ENCODE measurements around the gene HOXA4.

Gene HOXA4

DNA sequence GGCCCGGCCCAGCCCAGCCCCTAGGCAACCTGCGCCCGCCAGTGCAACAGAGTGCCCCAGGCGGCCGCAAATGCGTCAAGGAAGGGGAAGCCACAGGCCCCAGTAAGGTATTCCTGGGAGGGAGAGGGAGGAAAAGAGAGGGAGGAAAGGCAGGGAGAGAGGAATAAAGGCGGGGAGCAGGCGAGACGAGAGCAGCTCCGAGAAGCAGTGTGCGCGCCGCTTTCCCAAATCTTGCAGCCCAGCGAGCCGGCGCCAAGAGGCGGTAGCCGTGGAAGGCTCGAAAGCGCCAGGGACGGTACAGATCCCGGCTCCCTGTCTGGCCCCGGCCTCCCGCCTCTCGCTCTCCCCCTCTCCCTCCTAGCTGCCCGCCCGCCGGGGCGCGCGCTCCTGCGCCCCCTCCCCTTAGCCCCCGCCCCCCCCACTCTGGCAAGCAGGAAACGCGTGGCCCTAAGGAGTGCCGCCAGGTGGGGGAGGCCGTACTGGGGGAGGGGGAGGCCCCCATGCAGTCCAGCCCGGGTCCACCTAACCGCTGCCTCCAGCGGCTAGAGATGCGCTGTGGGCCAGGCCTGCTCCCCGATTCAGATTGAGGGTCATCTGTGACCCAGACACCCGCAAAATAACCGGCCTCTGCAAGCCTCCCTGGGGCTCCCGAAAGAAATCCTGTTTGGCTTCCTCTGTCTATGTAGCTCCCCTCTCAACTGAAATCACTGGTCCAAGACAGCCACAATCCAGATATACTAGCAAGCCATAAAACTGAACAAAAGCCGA lies 39.3 kb upstream of the HOXA4 start:
- FAIRE-seq: no peak

DNA sequence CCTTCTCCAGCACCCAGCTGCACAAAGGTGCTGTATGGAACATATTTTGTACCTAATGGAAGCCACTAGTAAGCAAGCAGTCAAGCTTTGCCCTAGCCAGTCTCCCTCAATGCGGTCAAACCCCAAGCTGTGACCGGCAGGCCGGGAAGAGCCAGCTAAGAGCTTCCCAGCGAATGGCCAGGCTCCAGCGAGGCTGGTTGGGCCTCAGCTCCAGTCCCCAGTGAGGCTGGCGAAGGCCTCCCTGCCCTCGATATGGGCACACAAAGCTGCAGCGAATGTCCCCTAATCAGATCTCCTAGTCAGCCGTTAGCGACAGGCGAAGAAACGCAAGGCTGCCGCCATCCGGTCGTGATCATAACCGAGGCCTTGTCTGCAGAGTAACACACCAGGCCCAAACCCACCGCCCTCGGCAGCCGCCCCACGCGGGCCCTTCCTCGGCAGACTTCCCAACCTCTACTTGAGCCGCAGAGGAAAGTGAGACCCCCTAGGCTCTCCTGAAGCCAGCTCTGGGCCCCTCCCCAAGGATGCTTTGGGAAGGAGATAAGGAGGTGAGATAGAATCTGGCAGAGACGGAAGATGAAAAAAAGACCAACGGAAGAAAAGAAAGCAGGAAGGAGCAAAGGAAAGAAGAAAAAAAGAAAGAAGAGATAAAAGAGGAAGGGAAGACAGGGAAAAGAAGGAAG lies 37.8 kb upstream of the HOXA4 start:
- no peak for FAIRE-seq

DNA sequence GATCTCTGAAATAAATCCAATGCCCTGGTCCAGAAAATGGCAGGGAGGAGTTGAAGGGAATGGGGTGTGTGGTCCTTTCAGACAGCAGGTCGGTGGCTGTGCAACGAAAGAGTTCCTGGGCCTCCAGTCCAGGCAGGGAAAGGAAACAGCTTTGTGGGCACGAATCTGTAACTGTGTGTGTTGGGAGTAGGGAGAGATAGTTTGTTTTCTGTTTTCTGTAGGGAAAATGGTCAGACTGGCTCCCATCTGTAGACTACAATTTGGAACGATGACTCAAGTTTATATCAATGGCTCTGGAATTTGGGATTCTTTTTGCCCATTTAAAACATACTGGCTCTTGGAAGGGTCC lies 37.3 kb upstream of the HOXA4 start:
- no peak for FAIRE-seq

DNA sequence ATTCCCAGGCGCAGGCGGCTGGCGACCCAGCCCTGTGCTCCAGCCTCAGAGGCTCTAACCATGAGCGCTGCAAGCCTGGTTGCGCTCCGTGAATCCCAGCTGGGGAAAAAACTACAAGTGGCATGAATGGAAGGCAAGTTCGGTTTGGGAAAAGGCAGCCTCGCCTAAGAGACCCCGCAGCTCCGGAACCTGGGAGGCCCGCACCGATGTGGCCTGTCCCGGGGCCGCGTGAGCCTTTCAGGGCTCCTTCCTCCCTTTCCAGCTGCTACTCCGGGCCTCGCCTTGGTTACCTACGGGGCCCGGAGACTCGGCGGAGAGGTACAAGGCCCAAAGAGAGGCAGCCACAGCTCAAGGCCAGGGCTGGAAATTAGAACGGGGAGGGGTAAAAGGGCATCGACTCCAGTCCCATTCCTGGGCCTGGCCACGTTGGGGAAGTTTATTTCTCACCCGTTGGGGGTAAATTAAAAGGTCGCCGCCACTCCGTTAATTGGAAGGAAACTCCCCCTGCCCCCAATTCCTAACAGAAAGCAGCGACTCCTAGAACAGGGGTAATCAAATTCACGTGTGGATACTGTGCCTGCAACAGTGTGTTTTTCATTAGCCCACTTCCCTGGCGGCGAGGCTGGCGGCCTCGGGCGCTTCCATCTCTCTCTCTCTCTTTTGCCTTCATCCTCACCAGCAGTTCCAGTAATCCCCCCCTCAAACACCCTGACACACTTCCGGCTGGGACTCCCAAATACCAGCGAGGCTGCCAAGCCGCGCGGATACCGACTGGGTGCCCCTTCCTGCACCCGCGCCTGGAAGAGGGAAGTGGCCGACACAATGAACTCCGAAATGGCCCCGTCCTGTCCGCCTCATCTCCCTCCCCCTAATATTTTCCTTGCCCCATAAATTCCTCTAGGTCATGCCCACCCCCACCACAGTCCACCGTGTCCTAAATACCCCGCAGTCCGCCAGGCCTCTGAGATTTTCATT lies 36.3 kb upstream of the HOXA4 start:
- no peak for FAIRE-seq

DNA sequence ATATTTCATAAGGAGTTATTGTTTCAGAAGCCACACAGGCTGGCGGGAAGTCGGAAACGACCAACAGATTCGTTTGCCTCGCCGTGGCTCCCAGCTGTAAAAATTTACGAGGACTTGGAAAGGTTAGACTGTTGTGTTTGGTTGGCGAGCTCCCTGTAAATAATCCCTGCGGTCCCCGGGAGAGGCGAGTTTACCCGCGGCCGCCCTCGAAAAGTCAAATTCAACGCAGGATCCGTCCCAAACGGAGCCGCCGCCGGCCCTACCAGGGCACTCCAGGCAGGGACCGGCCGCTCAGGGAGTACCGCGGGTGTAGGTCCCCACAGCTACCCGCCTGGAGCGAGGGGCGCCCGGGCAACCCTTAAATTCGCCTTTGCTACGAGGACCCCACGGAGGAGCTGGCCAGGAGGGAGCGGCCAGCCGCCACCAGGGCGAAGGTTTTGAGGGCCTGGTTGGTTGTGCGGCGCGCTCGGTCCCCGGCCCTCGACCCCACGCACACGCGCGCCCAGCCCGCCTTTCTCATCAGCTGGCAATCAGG lies 35.5 kb upstream of the HOXA4 start:
- no peak for FAIRE-seq

DNA sequence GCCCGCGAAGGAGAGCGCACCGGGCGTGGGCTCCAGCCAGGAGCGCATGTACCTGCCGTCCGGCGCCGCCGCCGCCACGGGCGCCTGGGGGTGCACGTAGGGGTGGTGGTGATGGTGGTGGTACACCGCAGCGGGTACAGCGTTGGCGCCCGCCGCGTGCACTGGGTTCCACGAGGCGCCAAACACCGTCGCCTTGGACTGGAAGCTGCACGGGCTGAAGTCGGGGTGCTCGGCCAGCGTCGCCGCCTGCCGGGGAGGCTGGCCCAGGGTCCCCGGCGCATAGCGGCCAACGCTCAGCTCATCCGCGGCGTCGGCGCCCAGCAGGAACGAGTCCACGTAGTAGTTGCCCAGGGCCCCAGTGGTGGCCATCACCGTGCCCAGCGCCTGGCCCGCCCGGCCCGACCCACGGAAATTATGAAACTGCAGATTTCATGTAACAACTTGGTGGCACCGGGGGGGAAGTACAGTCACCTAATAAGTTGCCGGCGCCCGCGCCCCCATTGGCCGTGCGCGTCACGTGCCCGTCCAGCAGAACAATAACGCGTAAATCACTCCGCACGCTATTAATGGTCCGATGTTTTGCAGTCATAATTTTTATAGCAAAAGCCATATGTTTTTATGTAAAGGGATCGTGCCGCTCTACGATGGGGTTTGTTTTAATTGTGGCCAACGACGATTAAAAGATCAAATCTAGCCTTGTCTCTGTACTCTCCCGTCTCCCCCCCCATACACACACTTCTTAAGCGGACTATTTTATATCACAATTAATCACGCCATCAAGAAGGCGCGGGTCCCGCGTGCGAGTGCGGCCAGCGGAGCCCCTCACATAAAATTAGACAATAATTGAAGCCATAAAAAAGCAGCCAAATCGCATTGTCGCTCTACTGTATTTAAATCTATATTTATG lies 34.8 kb upstream of the HOXA4 start, which contains the start of gene HOXA9:
HOXA9 (minus strand) TSS at position 449 of the 907 bp plus-strand sequence; CDS start at position 369, 80 bp downstream.
- peak; percentile 79 for FAIRE-seq

DNA sequence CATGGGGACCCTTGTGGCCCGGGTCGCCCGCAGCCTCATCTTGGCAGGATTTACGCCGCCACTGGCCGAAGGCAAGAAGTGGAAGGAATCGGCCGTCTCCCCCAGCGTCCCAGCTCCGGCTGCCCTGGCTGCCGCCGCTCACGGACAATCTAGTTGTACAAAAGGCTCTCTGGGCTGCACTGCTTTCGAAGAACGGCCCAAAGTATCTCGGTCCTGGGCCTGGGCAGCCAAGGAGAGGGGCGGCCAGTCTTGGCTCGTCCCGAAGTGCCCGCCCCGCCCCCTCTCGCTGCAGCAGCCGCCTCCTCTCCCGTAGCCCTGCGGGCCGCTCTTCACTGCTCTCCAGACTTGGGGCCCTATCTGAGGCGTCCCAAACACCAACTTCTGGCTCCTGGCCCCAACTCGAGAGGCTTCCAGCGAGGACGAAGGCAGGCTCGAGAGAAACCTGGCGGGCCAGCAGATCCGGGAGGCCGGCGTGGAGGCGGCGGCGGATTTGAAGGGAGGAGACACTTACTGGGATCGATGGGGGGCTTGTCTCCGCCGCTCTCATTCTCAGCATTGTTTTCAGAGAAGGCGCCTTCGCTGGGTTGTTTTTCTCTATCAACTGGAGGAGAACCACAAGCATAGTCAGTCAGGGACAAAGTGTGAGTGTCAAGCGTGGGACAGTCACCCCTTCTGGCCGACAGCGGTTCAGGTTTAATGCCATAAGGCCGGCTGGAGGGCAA lies 34.0 kb upstream of the HOXA4 start:
- no peak for FAIRE-seq

DNA sequence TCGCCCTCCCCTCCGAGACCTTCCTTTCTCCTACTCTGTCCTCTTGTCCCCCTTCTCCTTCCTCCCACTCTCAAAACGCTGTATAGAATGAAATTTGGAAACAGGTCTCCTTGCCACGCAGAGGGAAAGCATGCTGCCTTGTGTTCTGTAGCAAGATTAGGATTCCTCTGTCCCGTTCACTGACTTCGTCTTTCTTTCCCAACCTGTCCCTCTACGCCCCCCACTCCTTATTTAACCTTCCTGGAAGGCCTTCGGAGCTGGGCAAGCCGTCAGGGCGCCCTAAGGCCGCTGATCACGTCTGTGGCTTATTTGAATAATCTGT lies 33.4 kb upstream of the HOXA4 start:
- FAIRE-seq: no peak

DNA sequence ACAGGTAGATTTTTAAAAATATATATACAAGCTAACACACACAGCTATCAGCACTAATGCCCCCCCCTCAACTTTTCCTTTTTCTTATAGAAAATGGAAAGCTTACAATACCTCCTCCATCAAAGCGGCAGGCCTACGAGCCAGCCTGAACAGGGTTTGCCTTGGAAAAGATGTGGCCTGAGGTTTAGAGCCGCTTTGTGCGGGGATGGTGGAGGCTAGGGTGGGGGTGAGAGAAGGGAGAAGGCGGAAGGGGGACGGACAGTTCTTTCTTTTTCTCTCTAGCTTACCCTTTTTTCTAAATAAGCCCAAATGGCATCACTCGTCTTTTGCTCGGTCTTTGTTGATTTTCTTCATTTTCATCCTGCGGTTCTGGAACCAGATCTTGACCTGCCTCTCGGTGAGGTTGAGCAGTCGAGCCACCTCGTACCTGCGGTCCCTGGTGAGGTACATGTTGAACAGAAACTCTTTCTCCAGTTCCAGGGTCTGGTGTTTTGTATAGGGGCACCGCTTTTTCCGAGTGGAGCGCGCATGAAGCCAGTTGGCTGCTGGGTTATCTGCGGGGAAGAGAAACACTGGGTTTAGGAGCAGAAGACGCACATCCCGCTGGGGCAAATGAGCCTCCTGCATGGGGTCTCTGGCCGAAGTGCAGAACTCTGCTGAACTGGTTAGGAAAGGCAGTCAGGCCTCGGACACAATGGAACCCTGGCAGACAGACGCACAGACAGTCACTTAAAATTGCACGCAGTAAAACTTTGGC lies 32.9 kb upstream of the HOXA4 start:
- FAIRE-seq: no peak

DNA sequence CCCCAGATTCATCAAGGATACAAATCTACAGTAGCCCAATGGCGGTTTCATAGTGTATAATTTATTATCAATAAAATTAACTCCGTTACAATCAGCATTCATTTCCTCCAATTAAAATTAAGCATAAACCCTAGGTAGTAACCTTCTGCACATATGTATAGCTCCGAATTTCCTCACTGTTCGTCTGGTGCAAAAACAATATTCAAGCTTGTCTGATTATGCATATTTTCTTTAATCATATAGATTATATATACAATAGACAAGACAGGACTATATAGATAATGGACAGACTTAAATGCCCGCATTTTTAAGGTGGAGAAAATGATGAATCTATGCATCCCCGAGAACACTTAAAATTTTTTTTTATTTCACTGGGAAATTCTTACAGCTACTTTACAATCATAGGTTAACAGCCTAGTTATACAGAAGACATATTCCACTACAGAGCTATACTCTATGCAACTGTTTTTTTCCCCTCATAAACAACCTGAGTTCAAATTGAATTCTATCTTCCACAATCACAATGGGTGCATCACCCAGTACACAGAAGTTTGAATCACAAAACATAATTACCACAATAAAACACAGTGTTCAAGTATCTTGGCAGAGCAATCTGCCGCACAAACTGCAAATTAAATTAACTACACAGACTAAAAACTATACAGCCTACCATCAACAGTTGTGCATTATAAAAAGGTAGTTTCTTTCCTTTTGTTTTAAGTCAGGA lies 32.2 kb upstream of the HOXA4 start:
- no peak for FAIRE-seq

DNA sequence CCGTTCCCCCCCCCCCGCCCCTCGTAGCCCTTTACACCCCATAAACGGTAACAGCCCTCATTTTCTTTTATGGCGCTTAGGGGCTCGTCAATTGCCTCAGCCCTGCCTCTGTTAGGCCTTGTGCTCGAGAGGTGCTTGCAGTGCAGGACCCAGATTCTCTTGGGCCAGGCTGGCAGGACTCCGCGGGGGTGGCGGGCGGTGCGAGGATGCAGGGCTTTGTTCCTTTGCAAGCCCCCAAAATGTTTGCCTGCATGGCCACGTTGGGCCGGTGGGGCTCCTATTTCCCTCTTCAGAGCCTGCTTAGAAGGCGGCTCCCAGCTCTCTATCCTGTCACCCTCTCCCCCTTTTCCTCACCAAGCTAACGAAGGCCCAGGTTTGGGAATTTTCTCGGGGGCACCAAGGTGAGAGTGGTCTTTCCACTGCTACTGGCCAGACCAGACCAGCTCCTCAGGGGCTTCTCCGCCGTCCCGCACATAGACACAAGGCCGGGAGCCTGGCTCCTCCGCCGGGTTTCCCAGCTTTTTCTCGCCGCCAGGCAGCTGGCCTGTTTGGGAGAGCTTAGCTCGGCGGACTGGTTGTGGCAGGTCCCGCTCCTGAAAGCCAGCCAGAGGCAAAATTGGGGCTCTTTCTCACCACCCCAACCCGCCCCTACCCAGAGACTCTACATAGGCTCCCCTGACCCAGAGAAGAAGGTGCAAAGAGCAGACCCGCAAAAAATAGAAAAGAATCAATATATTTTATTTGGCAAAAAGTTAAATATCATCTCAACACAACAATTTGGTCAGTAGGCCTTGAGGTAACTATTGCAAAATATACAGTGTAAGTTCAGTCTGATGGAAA lies 31.4 kb upstream of the HOXA4 start:
- FAIRE-seq: no peak

DNA sequence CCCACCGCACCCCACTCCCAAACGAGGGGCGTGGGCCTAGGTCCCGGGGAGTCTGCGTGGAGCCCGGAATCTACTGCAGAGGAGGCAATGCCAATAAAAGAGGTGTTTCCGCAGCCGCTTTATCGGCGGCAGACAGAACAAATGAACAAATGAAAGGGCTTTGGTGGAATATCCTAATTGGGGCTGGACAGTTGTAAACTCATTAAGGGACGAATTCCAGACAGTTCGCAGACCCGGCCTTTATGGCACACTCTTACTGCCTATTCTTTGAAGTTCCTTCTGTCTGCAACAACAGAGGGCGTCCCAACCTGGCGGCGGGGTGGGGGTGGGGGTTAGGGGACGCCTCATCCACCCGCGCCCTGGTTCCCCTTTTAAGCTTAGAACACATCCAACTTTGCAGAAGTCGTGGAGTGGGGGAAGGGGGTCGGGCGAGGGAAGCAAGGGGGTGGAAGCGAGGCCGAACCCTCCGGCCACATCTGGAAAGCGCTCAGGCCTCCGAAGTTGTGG lies 30.7 kb upstream of the HOXA4 start:
- no peak for FAIRE-seq

DNA sequence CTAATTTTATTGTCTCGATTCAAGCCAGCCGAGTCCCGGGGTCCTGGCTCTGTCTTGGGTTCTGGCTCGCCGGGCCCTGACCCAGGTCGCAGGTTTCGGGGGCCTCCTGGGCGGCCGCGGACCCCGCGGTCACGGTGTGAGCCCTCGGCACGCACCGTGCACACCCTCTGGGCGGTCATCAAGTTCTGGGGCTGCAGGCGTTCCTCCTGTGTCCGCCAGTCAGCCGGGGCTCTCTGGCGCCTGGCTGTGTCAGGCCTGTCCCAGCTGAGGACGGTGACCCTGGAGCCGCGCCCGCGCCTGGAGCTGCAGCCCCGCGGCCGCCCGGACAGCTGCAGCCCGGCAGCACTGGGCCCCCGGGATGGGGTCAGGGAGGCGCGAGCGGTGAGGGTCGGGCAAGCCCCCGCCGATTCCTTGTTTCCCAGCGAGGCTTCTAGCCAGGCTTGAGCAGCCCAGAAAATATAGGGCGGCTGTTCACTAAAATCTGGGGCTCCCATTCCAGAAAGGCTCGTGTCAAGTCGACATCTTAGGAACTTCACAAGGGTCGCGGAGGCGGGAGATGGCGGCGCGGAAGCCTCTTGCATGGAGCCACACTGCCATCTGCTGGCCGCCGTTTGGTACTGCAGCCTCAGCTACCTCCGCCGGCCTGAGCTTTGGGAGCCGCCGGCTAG lies 30.1 kb upstream of the HOXA4 start:
- FAIRE-seq: peak; percentile 58

DNA sequence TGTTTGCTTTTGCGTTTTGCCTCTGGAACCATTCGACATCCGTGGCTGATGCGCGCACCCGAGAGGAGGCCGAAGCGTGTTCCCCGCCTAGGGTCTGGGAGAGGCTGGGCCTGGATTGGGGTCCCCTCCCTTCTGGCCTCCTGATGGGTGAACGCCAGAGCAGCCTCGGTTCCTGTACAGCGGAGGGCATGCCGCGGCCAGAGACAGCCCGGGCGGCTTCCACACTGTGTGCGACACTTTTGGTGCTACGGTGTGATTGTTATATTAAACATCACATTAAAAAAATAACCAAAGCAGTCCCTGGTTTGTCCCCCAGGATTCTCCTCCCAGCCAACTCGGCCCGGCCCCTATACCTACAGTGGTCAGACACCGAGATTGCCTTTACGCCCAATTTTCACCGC lies 29.6 kb upstream of the HOXA4 start:
- no peak for FAIRE-seq

DNA sequence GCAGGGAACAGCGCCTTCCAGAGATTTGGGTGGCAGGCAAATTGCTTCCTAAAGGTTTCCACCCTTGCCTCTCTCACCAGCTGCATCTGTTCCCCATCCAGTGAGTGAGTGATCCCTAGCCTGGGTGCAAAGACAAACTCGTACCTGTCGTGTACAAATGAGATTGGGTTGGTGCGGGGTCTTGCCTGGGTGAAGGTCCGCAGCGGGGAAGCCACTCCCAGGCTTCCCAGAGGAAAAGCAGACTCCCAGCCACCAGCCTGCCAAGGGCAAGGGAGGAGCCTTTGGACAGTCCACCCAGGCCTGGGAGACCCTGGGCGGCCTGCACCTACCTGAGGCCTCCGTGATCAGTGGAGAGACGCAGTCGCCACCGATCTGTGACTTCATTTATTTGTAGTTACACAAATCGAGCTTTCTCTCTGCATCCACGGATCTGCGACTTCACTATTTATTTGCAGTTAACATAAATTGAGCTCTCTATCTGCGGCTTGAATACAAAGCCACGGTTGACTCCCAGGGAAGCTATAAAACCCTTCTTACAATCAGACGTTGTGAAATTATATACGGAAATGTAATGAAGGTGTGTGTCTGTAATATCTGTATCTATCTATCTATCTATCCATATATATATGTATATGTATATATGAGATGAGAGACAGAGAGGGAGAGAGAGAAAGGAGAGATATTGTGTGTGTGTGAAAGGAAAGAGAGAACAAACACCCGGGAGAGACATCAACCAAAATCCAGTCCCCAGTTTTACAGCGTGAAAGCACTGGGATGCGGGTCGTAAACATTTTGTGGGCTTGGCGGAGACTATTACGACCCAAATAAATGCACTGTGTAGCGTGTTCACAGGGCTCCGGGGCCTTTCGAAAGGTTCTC lies 28.9 kb upstream of the HOXA4 start:
- no peak for FAIRE-seq

DNA sequence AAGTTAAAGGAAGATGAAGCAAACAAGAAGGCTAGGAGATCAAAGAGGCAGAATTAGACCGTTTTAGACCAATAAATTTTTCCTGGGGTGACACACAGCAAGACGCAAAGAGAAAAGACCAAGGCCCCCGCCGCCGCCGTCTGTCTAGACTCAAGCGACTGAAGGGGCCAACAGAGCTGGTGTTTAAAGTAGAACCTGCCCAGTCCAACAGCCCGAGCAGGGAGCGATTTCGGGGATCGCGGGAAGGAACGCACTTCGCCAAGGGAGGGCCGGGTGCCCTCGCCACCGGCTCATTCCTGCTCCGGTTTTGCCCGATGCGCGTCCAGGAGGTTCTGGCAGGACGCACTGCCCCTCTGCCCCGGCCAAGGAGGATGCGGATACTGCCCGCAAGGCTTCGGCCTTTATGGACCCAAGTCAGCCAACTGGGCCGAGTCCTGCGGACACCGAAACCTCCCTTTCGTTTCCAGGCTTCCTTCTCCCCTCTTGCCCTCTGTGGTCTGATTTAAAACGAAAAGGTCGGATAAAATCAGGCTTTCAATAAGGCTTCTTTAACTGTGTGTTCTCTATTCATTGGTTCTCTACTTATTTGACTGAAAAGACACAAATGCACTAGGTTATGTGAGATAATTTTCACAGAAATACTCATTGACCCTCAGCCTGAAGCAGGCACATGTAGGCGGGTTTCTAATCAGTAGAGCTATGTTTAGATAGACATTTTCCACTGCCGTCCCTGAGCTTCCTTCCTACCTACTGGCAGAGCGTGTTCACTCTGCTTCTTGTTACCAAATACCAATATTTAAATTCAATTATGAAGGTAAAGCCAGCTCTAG lies 28.1 kb upstream of the HOXA4 start:
- FAIRE-seq: no peak

Measured in endometrium (tissue), 2 donors.